K562 (cell line): ENCODE measurements around the gene ZDHHC14. TPM values are rescaled to one million over a fixed set of nuclear protein-coding genes. Genes with fewer than 3 reads are reported as not detected.
A peak's percentile ranks its signal among the peaks of the same experiment; 100 is the strongest.

Source experiments
- DDX20 ChIP-seq: fragments of 450-650 bp; IDR thresholded peaks from 2 replicates; pipeline ENCODE4 v1.6.1; 2016; ENCODE audit warnings: missing genetic modification characterization, low read depth, mild to moderate bottlenecking, missing compliant biosample characterization, moderate library complexity
- EP400 ChIP-seq: fragments of 450-650 bp; IDR thresholded peaks from 2 replicates; pipeline ENCODE4 v1.6.1; 2017; ENCODE audit warnings: antibody characterized with exemption, mild to moderate bottlenecking, moderate library complexity
- ERF ChIP-seq: fragments of 450-650 bp; formaldehyde crosslinking; IDR thresholded peaks from 2 replicates; pipeline ENCODE4 v1.4.0; 2020; ENCODE audit warnings: mild to moderate bottlenecking, mixed read lengths
- IRF2 ChIP-seq: sonication (generic); formaldehyde crosslinking; IDR thresholded peaks from 2 replicates; pipeline ENCODE4 v1.8.1; 2022; ENCODE audit warnings: mild to moderate bottlenecking, missing genetic modification reagents
- KAT7 ChIP-seq: sonication (generic); formaldehyde crosslinking; IDR thresholded peaks from 2 replicates; pipeline ENCODE4 v1.8.0; 2022; ENCODE audit warnings: missing genetic modification reagents, mild to moderate bottlenecking, borderline replicate concordance
- L3MBTL2 ChIP-seq: fragments of 450-650 bp; IDR thresholded peaks from 2 replicates; pipeline ENCODE4 v1.6.1; 2016; ENCODE audit warnings: mild to moderate bottlenecking, moderate library complexity
- MBD2 ChIP-seq: sonication (generic); IDR thresholded peaks from 2 replicates; pipeline ENCODE4 v1.6.1; 2016; ENCODE audit warnings: low read depth, borderline replicate concordance
- MECOM ChIP-seq: fragments of 250-450 bp; sonication (Bioruptor Pico); IDR thresholded peaks from 2 replicates; pipeline ENCODE4 v1.8.0; 2022; ENCODE audit warnings: inconsistent platforms
- NR1H2 ChIP-seq: sonication (generic); formaldehyde crosslinking; IDR thresholded peaks from 2 replicates; pipeline ENCODE4 v1.4.0; 2020; ENCODE audit warnings: mild to moderate bottlenecking, missing genetic modification reagents
- PHF8 ChIP-seq: fragments of 200-600 bp; sonication (generic); IDR thresholded peaks from 2 replicates; pipeline ENCODE4 v1.6.1; 2012; ENCODE audit warnings: mixed run types, mild to moderate bottlenecking, inconsistent platforms, low read length, moderate library complexity, borderline replicate concordance
- PHTF2 ChIP-seq: fragments of 250-450 bp; sonication (Bioruptor Pico); IDR thresholded peaks from 2 replicates; pipeline ENCODE4 v1.5.0; 2021; ENCODE audit warnings: mild to moderate bottlenecking
- SMARCE1 ChIP-seq: fragments of 450-650 bp; IDR thresholded peaks from 2 replicates; pipeline ENCODE4 v1.7.1; 2016; ENCODE audit warnings: mild to moderate bottlenecking
- SRF ChIP-seq, 2 experiments: fragments of 250-450, 450-650 bp in 1 of 2; sonication (Bioruptor Pico) in 1 of 2; sonication (generic) in 1 of 2; formaldehyde crosslinking; IDR thresholded peaks; 2 replicates each; pipeline versions ENCODE4 v1.5.0 to v1.5.1; 2020 to 2022; ENCODE audit warnings: mild to moderate bottlenecking in 1 of 2, missing genetic modification reagents in 1 of 2
- TGIF2 ChIP-seq: sonication (generic); formaldehyde crosslinking; IDR thresholded peaks from 2 replicates; pipeline ENCODE4 v1.8.1; 2022; ENCODE audit warnings: mild to moderate bottlenecking, missing genetic modification reagents, moderate library complexity
- ZBTB7A ChIP-seq: IDR thresholded peaks from 2 replicates; pipeline ENCODE4 v1.6.1; 2011; ENCODE audit warnings: low read depth, mild to moderate bottlenecking, low read length, moderate library complexity, borderline replicate concordance; ENCODE audit not compliant: control insufficient read depth
- ZFPM2 ChIP-seq: fragments of 250-450 bp; sonication (Bioruptor Pico); IDR thresholded peaks from 2 replicates; pipeline ENCODE4 v1.5.1; 2022; ENCODE audit warnings: mild to moderate bottlenecking
- ZNF197 ChIP-seq: fragments of 200-800 bp; sonication (Bioruptor generic); IDR thresholded peaks from 2 replicates; pipeline ENCODE4 v1.6.1; 2016; ENCODE audit warnings: low read depth, missing genetic modification characterization, missing compliant biosample characterization
- ZNF3 ChIP-seq: fragments of 250-450 bp; sonication (Bioruptor Pico); IDR thresholded peaks from 2 replicates; pipeline ENCODE4 v1.5.0; 2021; ENCODE audit warnings: mild to moderate bottlenecking, moderate library complexity
- polyA plus RNA-seq, 8 experiments: library from polyadenylated mRNA; depleted of rRNA in 4 of 8; stranded (reverse) in 5 of 8; unstranded in 3 of 8; fragments of >200 nt; fragmentation: Nextera tagmentation in 2 of 8; fragmentation: Illumina TruSeq in 1 of 8; extraction: Ambion mirVana in 2 of 8; extraction: Trizol in 1 of 8; gene quantifications; 2 replicates each; pipeline versions ENCODE4 v1.2.1 to v1.2.3, GENCODE V29; 2011 to 2014; ENCODE audit warnings: inconsistent platforms in 1 of 8, missing spikeins in 1 of 8
- total RNA-seq, 7 experiments: library from RNA; depleted of rRNA in 6 of 7; stranded (reverse); fragments of >200 nt in 6 of 7; fragmentation: Illumina TruSeq in 2 of 7; extraction: Trizol in 2 of 7; gene quantifications; 2 replicates each; pipeline versions ENCODE4 v1.2.1 to v1.2.3, GENCODE V29; 2011 to 2021; ENCODE audit warnings: low replicate concordance in 1 of 7
- TF ChIP-seq, protein P1 (sequence below): sonication (generic); formaldehyde crosslinking; IDR thresholded peaks from 2 replicates; pipeline ENCODE4 v1.4.0; 2020; ENCODE audit warnings: mild to moderate bottlenecking, missing genetic modification reagents
- TF ChIP-seq, protein P2 (sequence below): sonication (generic); formaldehyde crosslinking; IDR thresholded peaks from 2 replicates; pipeline ENCODE4 v1.8.0; 2022; ENCODE audit warnings: mild to moderate bottlenecking, low read depth, missing genetic modification reagents
- TF ChIP-seq, protein P3 (sequence below): sonication (generic); formaldehyde crosslinking; IDR thresholded peaks from 2 replicates; pipeline ENCODE4 v1.8.1; 2023; ENCODE audit warnings: mild to moderate bottlenecking, missing genetic modification reagents, moderate library complexity
- TF ChIP-seq, protein P4 (sequence below): fragments of 250-450 bp; sonication (Bioruptor Pico); IDR thresholded peaks from 2 replicates; pipeline ENCODE4 v1.5.0; 2021; ENCODE audit warnings: mild to moderate bottlenecking, borderline replicate concordance

ZDHHC14 gene
- total and polyA plus RNA-seq, 9 of the 15 experiments (the other 6 are each of a cell fraction or from before 2014, with no cell fraction given) = 0.92 to 23.1 (median 13.8) TPM

DNA sequence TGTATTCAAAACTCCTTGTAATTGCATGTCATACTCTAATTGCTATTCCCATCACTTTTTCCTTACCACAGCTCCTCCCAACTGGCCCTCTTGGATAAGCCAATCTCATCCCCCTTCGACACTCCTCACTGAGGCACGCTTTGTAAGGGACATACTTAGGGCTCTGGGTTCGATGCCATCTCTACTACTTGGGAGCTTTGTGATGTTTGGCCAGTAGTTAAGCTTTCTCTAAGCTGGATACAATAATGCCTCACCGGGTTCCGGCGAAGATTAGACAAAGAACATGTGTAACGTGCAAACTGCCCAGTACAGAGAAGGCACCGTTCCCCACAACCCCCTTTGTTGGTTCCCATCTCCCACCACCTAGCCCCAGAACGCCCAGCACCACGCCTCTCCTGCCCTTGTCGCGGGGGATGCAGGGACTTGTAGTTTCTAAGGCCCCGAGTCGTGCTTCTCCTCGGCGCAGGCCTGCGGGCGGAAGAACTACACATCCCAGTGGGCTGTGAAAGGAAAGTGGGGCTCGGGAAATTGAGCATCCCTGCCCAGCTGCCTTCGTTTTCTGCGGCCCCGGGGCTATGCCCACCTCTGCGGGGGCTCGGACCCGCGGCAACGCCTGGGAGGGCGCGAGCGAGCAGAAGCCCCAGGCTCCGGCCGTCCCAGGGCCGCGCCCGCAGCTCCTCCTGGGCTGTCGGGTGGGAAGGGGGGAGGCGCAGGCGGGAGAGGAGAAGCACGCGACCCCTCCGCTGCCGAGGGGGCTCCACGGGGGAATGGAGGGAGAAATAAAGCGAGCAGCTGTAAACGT lies 1.1 kb upstream of the ZDHHC14 start (continued):
- TF ChIP-seq, protein P1, sequence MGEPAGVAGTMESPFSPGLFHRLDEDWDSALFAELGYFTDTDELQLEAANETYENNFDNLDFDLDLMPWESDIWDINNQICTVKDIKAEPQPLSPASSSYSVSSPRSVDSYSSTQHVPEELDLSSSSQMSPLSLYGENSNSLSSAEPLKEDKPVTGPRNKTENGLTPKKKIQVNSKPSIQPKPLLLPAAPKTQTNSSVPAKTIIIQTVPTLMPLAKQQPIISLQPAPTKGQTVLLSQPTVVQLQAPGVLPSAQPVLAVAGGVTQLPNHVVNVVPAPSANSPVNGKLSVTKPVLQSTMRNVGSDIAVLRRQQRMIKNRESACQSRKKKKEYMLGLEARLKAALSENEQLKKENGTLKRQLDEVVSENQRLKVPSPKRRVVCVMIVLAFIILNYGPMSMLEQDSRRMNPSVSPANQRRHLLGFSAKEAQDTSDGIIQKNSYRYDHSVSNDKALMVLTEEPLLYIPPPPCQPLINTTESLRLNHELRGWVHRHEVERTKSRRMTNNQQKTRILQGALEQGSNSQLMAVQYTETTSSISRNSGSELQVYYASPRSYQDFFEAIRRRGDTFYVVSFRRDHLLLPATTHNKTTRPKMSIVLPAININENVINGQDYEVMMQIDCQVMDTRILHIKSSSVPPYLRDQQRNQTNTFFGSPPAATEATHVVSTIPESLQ = no peak
- TF ChIP-seq, protein P2, sequence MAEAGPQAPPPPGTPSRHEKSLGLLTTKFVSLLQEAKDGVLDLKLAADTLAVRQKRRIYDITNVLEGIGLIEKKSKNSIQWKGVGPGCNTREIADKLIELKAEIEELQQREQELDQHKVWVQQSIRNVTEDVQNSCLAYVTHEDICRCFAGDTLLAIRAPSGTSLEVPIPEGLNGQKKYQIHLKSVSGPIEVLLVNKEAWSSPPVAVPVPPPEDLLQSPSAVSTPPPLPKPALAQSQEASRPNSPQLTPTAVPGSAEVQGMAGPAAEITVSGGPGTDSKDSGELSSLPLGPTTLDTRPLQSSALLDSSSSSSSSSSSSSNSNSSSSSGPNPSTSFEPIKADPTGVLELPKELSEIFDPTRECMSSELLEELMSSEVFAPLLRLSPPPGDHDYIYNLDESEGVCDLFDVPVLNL (CRISPR knock-in tag) = no peak
- TF ChIP-seq, protein P3, sequence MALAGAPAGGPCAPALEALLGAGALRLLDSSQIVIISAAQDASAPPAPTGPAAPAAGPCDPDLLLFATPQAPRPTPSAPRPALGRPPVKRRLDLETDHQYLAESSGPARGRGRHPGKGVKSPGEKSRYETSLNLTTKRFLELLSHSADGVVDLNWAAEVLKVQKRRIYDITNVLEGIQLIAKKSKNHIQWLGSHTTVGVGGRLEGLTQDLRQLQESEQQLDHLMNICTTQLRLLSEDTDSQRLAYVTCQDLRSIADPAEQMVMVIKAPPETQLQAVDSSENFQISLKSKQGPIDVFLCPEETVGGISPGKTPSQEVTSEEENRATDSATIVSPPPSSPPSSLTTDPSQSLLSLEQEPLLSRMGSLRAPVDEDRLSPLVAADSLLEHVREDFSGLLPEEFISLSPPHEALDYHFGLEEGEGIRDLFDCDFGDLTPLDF = no peak; the same call in 1 of the 2 replicates
- TF ChIP-seq, protein P4, sequence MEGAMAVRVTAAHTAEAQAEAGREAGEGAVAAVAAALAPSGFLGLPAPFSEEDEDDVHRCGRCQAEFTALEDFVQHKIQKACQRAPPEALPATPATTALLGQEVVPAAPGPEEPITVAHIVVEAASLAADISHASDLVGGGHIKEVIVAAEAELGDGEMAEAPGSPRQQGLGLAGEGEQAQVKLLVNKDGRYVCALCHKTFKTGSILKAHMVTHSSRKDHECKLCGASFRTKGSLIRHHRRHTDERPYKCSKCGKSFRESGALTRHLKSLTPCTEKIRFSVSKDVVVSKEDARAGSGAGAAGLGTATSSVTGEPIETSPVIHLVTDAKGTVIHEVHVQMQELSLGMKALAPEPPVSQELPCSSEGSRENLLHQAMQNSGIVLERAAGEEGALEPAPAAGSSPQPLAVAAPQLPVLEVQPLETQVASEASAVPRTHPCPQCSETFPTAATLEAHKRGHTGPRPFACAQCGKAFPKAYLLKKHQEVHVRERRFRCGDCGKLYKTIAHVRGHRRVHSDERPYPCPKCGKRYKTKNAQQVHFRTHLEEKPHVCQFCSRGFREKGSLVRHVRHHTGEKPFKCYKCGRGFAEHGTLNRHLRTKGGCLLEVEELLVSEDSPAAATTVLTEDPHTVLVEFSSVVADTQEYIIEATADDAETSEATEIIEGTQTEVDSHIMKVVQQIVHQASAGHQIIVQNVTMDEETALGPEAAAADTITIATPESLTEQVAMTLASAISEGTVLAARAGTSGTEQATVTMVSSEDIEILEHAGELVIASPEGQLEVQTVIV (CRISPR knock-in tag) = no peak
- TF ChIP-seq ZNF3 (no peak), SMARCE1 (no peak), ZFPM2 (CRISPR knock-in tag) (no peak), ZNF197 (peak; percentile 95), IRF2 (CRISPR knock-in tag) (no peak), NR1H2 (CRISPR knock-in tag) (no peak), PHF8 (no peak), L3MBTL2 (no peak; the same call in 1 of the 2 replicates), KAT7 (CRISPR knock-in tag) (no peak; the same call in 1 of the 2 replicates), SRF (CRISPR knock-in tag; IDR thresholded peaks at IDR 0.05) (peak; percentile 29 to 56; a peak in 1 of 4 replicates), EP400 (no peak; the same call in 1 of the 2 replicates), DDX20 (no peak), PHTF2 (CRISPR knock-in tag) (no peak), MECOM (no peak), ERF (CRISPR knock-in tag) (no peak), ZBTB7A (peak; percentile 84), MBD2 (peak; percentile 82), TGIF2 (CRISPR knock-in tag) (no peak)
